Thoracic aorta (tissue), 2 donors: ENCODE measurements around the gene C2orf76. TPM values are rescaled to one million over a fixed set of nuclear protein-coding genes. Genes with fewer than 3 reads are reported as not detected.

ENCODE experiments used
- ATAC-seq: fragments of 150-250 bp; one replicate; pipeline ENCODE4 v1.8.0; 2017; ENCODE audit warnings: low read depth; ENCODE audit not compliant: insufficient number of reproducible peaks, low FRiP score
- DNase-seq: peaks from one replicate; pipeline ENCODE4 v3.0.0-alpha.2; 2020; ENCODE audit warnings: low spot score
- H3K27ac ChIP-seq, 2 donors: fragments of 200-600 bp; sonication (generic); 1 replicate in 1 of 2; 2 replicates in 1 of 2; pipeline ENCODE4 v1.5.1; 2016; ENCODE audit warnings: mild to moderate bottlenecking in 2 of 2, moderate library complexity in 2 of 2
- H3K27me3 ChIP-seq: fragments of 200-600 bp; sonication (generic); replicated peaks from 2 replicates; pipeline ENCODE4 v1.6.0; 2016; ENCODE audit warnings: mild to moderate bottlenecking; ENCODE audit not compliant: insufficient read depth
- H3K36me3 ChIP-seq: fragments of 200-600 bp; sonication (generic); one replicate; pipeline ENCODE4 v1.5.1; 2016
- H3K4me1 ChIP-seq, 2 donors: fragments of 200-600 bp; sonication (generic); 1 replicate in 1 of 2; 2 replicates in 1 of 2; pipeline versions ENCODE4 v1.5.1 to v1.6.0; 2016; ENCODE audit warnings: low read depth in 2 of 2, mild to moderate bottlenecking in 1 of 2; ENCODE audit not compliant: control insufficient read depth in 1 of 2
- H3K4me3 ChIP-seq: fragments of 200-600 bp; sonication (generic); 2 replicates; pipeline ENCODE4 v1.5.1; 2016; ENCODE audit warnings: mild to moderate bottlenecking
- H3K9me3 ChIP-seq: fragments of 200-600 bp; sonication (generic); 2 replicates; pipeline ENCODE4 v1.5.1; 2016
- CTCF ChIP-seq: fragments of 200-600 bp; sonication (generic); IDR thresholded peaks from one replicate; pipeline ENCODE4 v1.5.1; 2019; ENCODE audit warnings: antibody characterized with exemption
- total RNA-seq, 2 donors: library from RNA; depleted of rRNA; stranded (reverse); fragments of >200 nt; gene quantifications; one replicate each; pipeline versions ENCODE4 v1.1.0 to v1.2.3, GENCODE V29; 2016

C2orf76 gene
- total RNA-seq, 2 donors from 2014 or later: 2.2 to 6.5 TPM

- no peaks in the 10 kb centered on the region for H3K4me1 ChIP-seq
- no peak overlapping the region for H3K4me3 ChIP-seq
- no peaks in the 10 kb centered on the region for H3K9me3 ChIP-seq
- no peak for ATAC-seq
- TF ChIP-seq CTCF: no peak
- no peaks in the 10 kb centered on the region for H3K27me3 ChIP-seq
- H3K27ac ChIP-seq: no peak overlapping the region
- DNase-seq: no peak
- no peaks in the 10 kb centered on the region for H3K36me3 ChIP-seq
These were observed 30.6 kb upstream of the C2orf76 start for GRCh38 chr2:119397196-119397595.

- DNase-seq (no peak), ATAC-seq (no peak)
- no peak overlapping the region for H3K4me3 ChIP-seq
- H3K9me3 ChIP-seq: no peaks in the 10 kb centered on the region
- no peaks in the 10 kb centered on the region for H3K36me3 ChIP-seq
- H3K4me1 ChIP-seq: no peaks in the 10 kb centered on the region
- H3K27me3 ChIP-seq: no peaks in the 10 kb centered on the region
- H3K27ac ChIP-seq: no peak overlapping the region
- no peak for TF ChIP-seq CTCF
These were observed 27.5 kb upstream of the C2orf76 start for GRCh38 chr2:119393971-119394748.

GRCh38 chr2:119389615-119390306, 23.1 kb upstream of the C2orf76 start:
- Histone ChIP-seq H3K9me3 (no peaks in the 10 kb centered on the region), H3K36me3 (no peaks in the 10 kb centered on the region), H3K4me3 (no peak overlapping the region), H3K4me1 (peaks cover 3 to 5% of the 10 kb centered on the region in 2 donors), H3K27me3 (no peaks in the 10 kb centered on the region), H3K27ac (no peak overlapping the region)
- no peak for DNase-seq
- ATAC-seq: no peak
- no peak for TF ChIP-seq CTCF

GRCh38 chr2:119387381-119388129, 20.9 kb upstream of the C2orf76 start:
- DNase-seq (no peak), ATAC-seq (peak; percentile 49)
- Histone ChIP-seq H3K27ac (peak overlapping the region in 1 of 2 donors; percentile 23), H3K9me3 (no peaks in the 10 kb centered on the region), H3K36me3 (no peaks in the 10 kb centered on the region), H3K4me1 (peaks cover 3 to 5% of the 10 kb centered on the region in 2 donors), H3K27me3 (no peaks in the 10 kb centered on the region), H3K4me3 (no peak overlapping the region)
- no peak for TF ChIP-seq CTCF

- no peak overlapping the region for H3K27ac ChIP-seq
- DNase-seq (no peak), ATAC-seq (no peak)
- H3K4me1 ChIP-seq: peaks cover 3 to 5% of the 10 kb centered on the region in 2 donors
- no peak overlapping the region for H3K4me3 ChIP-seq
- H3K9me3 ChIP-seq: no peaks in the 10 kb centered on the region
- no peaks in the 10 kb centered on the region for H3K36me3 ChIP-seq
- TF ChIP-seq CTCF: no peak
- H3K27me3 ChIP-seq: no peaks in the 10 kb centered on the region
These were observed 18.8 kb upstream of the C2orf76 start for GRCh38 chr2:119385466-119385865.
